Spleen (tissue), 7 donors: ENCODE results near the gene AFDN.

Source experiments
- CTCF ChIP-seq, 11 experiments: fragments of 200-600 bp in 7 of 11; fragments of 450-650 bp in 4 of 11; sonication (generic) in 4 of 11; IDR thresholded peaks in 8 of 11; conservative IDR thresholded peaks in 3 of 11; 1 replicate in 7 of 11; 2 replicates in 4 of 11; pipeline versions ENCODE4 v1.4.0 to v1.8.0; 2016 to 2021; ENCODE audit warnings: antibody characterized with exemption in 11 of 11, inconsistent platforms in 4 of 11, mild to moderate bottlenecking in 1 of 11
- POLR2A ChIP-seq, 3 donors: fragments of 450-650 bp; IDR thresholded peaks; one replicate each; pipeline ENCODE4 v1.5.1; 2017; ENCODE audit warnings: antibody characterized with exemption in 3 of 3, mild to moderate bottlenecking in 1 of 3
- POLR2AphosphoS5 ChIP-seq, 3 donors: sonication (generic); formaldehyde crosslinking; IDR thresholded peaks; one replicate each; pipeline ENCODE4 v1.5.1; 2017; ENCODE audit warnings: antibody characterized with exemption in 3 of 3
- donor health status: DM: no; HTN: no; CAD: no; lungs with moderate emphysema.
- donor health status: DM: no; HTN: no; CAD: no.
- donor health status: DM: no; HTN: no; CAD: no.

GRCh38 chr6:168013250-168013915 is 186.7 kb downstream of the AFDN start:
- TF ChIP-seq POLR2AphosphoS5 (IDR thresholded peaks at IDR 0.05) (no peak), CTCF (IDR thresholded peaks at IDR 0.05 in 8 of 11, conservative IDR thresholded peaks at IDR 0.05 in 3 of 11) (no peak), POLR2A (IDR thresholded peaks at IDR 0.05) (no peak)
